GM19467 (cell line): Measurements from ENCODE around the gene LMNTD1.
"Not testable (repeated sequence)": the region's sequence is repeated elsewhere in the genome, so short reads cannot be mapped to it uniquely, and the experiment has no call there.

Experiments
- ATAC-seq: cut with Tn5 transposase; IDR thresholded peaks from one replicate; pipeline ENCODE4 v1.9.1; 2021; ENCODE audit warnings: mild to moderate bottlenecking, moderate library complexity; ENCODE audit not compliant: unreplicated experiment

Gene LMNTD1

GRCh38 chr12:25433581-25434325, 119.3 kb downstream of the LMNTD1 start:
- no peak for ATAC-seq

GRCh38 chr12:25433024-25433423, 120.1 kb downstream of the LMNTD1 start:
- ATAC-seq, result no peak

GRCh38 chr12:25427337-25428249, 125.5 kb downstream of the LMNTD1 start:
- ATAC-seq, result no peak

GRCh38 chr12:25426821-25427220, 126.3 kb downstream of the LMNTD1 start:
- not testable (repeated sequence) for ATAC-seq
